ENCODE measurements around the gene SPTBN1.

GRCh38 chr2:54656863-54657262 lies 200.7 kb downstream of the SPTBN1 start:
- TF ChIP-seq TOX (CRISPR knock-in tag; IDR thresholded peaks at IDR 0.05; ENCODE audit: borderline replicate concordance) (no peak), PATZ1 (CRISPR knock-in tag; IDR thresholded peaks at IDR 0.05; ENCODE audit: borderline replicate concordance) (no peak), ESRRG (CRISPR knock-in tag; IDR thresholded peaks at IDR 0.05) (no peak)
